K562 (cell line): Measurements from ENCODE around the gene EEFSEC. TPM values are rescaled to one million over a fixed set of nuclear protein-coding genes. Genes with fewer than 3 reads are reported as not detected.

Experiments used
- ATAC-seq: fragments of 200-7000 bp; cut with Tn5 transposase; 3 replicates; pipeline ENCODE4 v1.9.1; 2020; ENCODE audit warnings: moderate library complexity
- BruUV-seq: library from RNA; stranded (reverse); fragments of 400-500 nt; replicated peaks from 2 replicates; lab custom pipeline; 2021; lab: Mats Ljungman, UMichigan
- CTCF ChIA-PET: fragments of 300-600 bp; formaldehyde crosslinking; extraction: SDS; loops from one replicate; lab custom pipeline; 2021; ENCODE audit warnings: low intra/inter-chr PET ratio; lab: Yijun Ruan, JAX
- POLR2A ChIA-PET: fragments of 300-600, 350-650 bp; sonication (Branson Sonifier 250); formaldehyde crosslinking; extraction: SDS; loops from one replicate; lab custom pipeline; 2021; ENCODE audit warnings: antibody characterized with exemption, inconsistent platforms; lab: Yijun Ruan, JAX
- DNase-seq, 4 experiments: peaks; one replicate each; pipeline versions ENCODE4 v3.0.0 to v3.0.0-alpha.2; 2011 to 2018; ENCODE audit warnings: low spot score in 3 of 4, mixed read lengths in 3 of 4; ENCODE audit errors: extremely low read depth in 1 of 4
- FAIRE-seq: peaks from 2 replicates; lab custom pipeline; 2011; peaks lifted over from hg19 to GRCh38; lab: Jason Lieb, UNC
- H2AFZ ChIP-seq: 2 replicates; pipeline ENCODE4 v1.6.0; 2011; ENCODE audit warnings: low read depth, low read length, control low read depth, inconsistent platforms
- H3K27ac ChIP-seq: fragments of 200-600 bp; 3 replicates; pipeline ENCODE4 v1.8.0; 2011; ENCODE audit warnings: low read depth, mild to moderate bottlenecking, control low read depth, inconsistent platforms, low read length, moderate library complexity, mixed read lengths; ENCODE audit errors: extremely low read depth
- H3K27me3 ChIP-seq, 2 experiments: fragments of 300-600 bp in 1 of 2; 2 replicates in 1 of 2; 3 replicates in 1 of 2; pipeline versions ENCODE4 v1.6.0 to v1.8.0; 2011; ENCODE audit warnings: inconsistent platforms in 2 of 2, low read length in 2 of 2, mild to moderate bottlenecking in 1 of 2, mixed read lengths in 1 of 2, moderate library complexity in 1 of 2; ENCODE audit not compliant: control insufficient read depth in 2 of 2, insufficient read depth in 2 of 2
- H3K36me3 ChIP-seq: fragments of 300-600 bp; 3 replicates; pipeline ENCODE4 v1.8.0; 2011; ENCODE audit warnings: mild to moderate bottlenecking, low read length, inconsistent platforms; ENCODE audit not compliant: control insufficient read depth, insufficient read depth
- H3K4me1 ChIP-seq, 2 experiments: fragments of 200-600 bp in 1 of 2; replicated peaks in 1 of 2; 2 replicates in 1 of 2; 3 replicates in 1 of 2; pipeline versions ENCODE4 v1.5.1 to v1.8.0; 2011; ENCODE audit warnings: inconsistent platforms in 2 of 2, low read length in 2 of 2, mild to moderate bottlenecking in 1 of 2, mixed read lengths in 1 of 2, moderate library complexity in 1 of 2; ENCODE audit not compliant: control insufficient read depth in 2 of 2, insufficient read depth in 2 of 2
- H3K4me2 ChIP-seq: 2 replicates; pipeline ENCODE4 v1.6.1; 2011; ENCODE audit warnings: low read length, control low read depth, inconsistent platforms, mixed read lengths; ENCODE audit not compliant: insufficient read depth
- H3K4me3 ChIP-seq: fragments of 200-600 bp; sonication (generic), shearing (Covaris generic); 2 replicates; pipeline ENCODE4 v1.5.1; 2016; ENCODE audit warnings: control low read depth, inconsistent platforms
- H3K79me2 ChIP-seq: fragments of 200-600 bp; 3 replicates; pipeline ENCODE4 v1.8.0; 2011; ENCODE audit warnings: low read length, inconsistent platforms; ENCODE audit not compliant: control insufficient read depth, insufficient read depth
- H3K9ac ChIP-seq, 2 experiments: 2 replicates each; pipeline versions ENCODE4 v1.6.0 to v1.6.1; 2011; ENCODE audit warnings: low read depth in 2 of 2, low read length in 2 of 2, control low read depth in 1 of 2, inconsistent platforms in 1 of 2, mild to moderate bottlenecking in 1 of 2, mixed read lengths in 1 of 2; ENCODE audit not compliant: insufficient read depth in 1 of 2
- H3K9me1 ChIP-seq: one replicate; pipeline ENCODE4 v1.6.0; 2011; ENCODE audit warnings: inconsistent platforms, mild to moderate bottlenecking, low read length, moderate library complexity; ENCODE audit not compliant: control insufficient read depth, insufficient read depth
- H3K9me3 ChIP-seq: replicated peaks from 2 replicates; pipeline ENCODE4 v1.5.1; 2011; ENCODE audit warnings: low read depth, low read length, inconsistent platforms; ENCODE audit not compliant: control insufficient read depth, insufficient read depth
- H4K20me1 ChIP-seq: replicated peaks from 2 replicates; pipeline ENCODE4 v1.6.1; 2011; ENCODE audit warnings: low read length, inconsistent platforms, mixed read lengths; ENCODE audit not compliant: control insufficient read depth, insufficient read depth
- BHLHE40 ChIP-seq: IDR thresholded peaks from 2 replicates; pipeline ENCODE4 v1.6.1; 2011; ENCODE audit warnings: low read length, improper control_type of control experiment
- CBX5 ChIP-seq: IDR thresholded peaks from 2 replicates; pipeline ENCODE4 v1.6.1; 2014; ENCODE audit warnings: low read depth, borderline replicate concordance
- DIDO1 ChIP-seq: fragments of 450-650 bp; IDR thresholded peaks from 2 replicates; pipeline ENCODE4 v1.6.1; 2016; ENCODE audit warnings: low read depth, missing biosample characterization, missing genetic modification characterization
- KLF16 ChIP-seq: IDR thresholded peaks from 2 replicates; pipeline ENCODE4 v1.6.1; 2016; ENCODE audit warnings: antibody characterized with exemption
- ZNF354B ChIP-seq: fragments of 250-450 bp; sonication (Bioruptor Pico); IDR thresholded peaks from 2 replicates; pipeline ENCODE4 v1.4.0; 2020
- WGBS: fragments of 100-300 bp; shearing (Covaris generic); methylation state at CpG from one replicate; pipeline ENCODE4 v1.1.6; 2016; ENCODE audit warnings: low coverage, mixed read lengths; ENCODE audit not compliant: insufficient coverage; ENCODE audit errors: missing lambda C conversion rate; 5-methylcytosine and 5-hydroxymethylcytosine counted together
- in situ Hi-C: fragments of 300-500 bp; cut with MboI; formaldehyde crosslinking; loops from 4 replicates; pipeline ENCODE4 v1.15.0; 2018; ENCODE audit warnings: inconsistent platforms, mixed read lengths
- intact Hi-C: fragments of 100-400 bp; cut with micrococcal nuclease; formaldehyde crosslinking; loops from 2 replicates; pipeline ENCODE4 v1.14.2; 2022
- polyA plus RNA-seq, 8 experiments: library from polyadenylated mRNA; depleted of rRNA in 4 of 8; stranded (reverse) in 5 of 8; unstranded in 3 of 8; fragments of >200 nt; fragmentation: Nextera tagmentation in 2 of 8; fragmentation: Illumina TruSeq in 1 of 8; extraction: Ambion mirVana in 2 of 8; extraction: Trizol in 1 of 8; gene quantifications; 2 replicates each; pipeline versions ENCODE4 v1.2.1 to v1.2.3, GENCODE V29; 2011 to 2014; ENCODE audit warnings: inconsistent platforms in 1 of 8, missing spikeins in 1 of 8
- total RNA-seq, 7 experiments: library from RNA; depleted of rRNA in 6 of 7; stranded (reverse); fragments of >200 nt in 6 of 7; fragmentation: Illumina TruSeq in 2 of 7; extraction: Trizol in 2 of 7; gene quantifications; 2 replicates each; pipeline versions ENCODE4 v1.2.1 to v1.2.3, GENCODE V29; 2011 to 2021; ENCODE audit warnings: low replicate concordance in 1 of 7
- TF ChIP-seq, protein P1 (sequence below): sonication (generic); formaldehyde crosslinking; IDR thresholded peaks from 2 replicates; pipeline ENCODE4 v1.8.0; 2022; ENCODE audit warnings: missing genetic modification reagents, mild to moderate bottlenecking, moderate library complexity, borderline replicate concordance
- TF ChIP-seq, protein P2 (sequence below), 3 experiments: fragments of 200-800 bp in 1 of 3; fragments of 250-450 bp in 1 of 3; fragments of 450-650 bp in 1 of 3; sonication (Bioruptor Pico) in 1 of 3; sonication (Bioruptor generic) in 1 of 3; formaldehyde crosslinking in 1 of 3; IDR thresholded peaks; 2 replicates each; pipeline versions ENCODE4 v1.6.1 to v1.8.0; 2016 to 2022; ENCODE audit warnings: mild to moderate bottlenecking in 2 of 3, missing genetic modification characterization in 2 of 3, missing compliant biosample characterization in 1 of 3, moderate library complexity in 1 of 3
- TF ChIP-seq, protein P3 (sequence below): sonication (generic); formaldehyde crosslinking; IDR thresholded peaks from 2 replicates; pipeline ENCODE4 v1.8.0; 2022; ENCODE audit warnings: mild to moderate bottlenecking, missing genetic modification reagents, borderline replicate concordance

The EEFSEC gene
- total and polyA plus RNA-seq, 9 of the 15 experiments (the other 6 are each of a cell fraction or from before 2014, with no cell fraction given): 0.35 to 11.8 (median 7.7) TPM

DNA sequence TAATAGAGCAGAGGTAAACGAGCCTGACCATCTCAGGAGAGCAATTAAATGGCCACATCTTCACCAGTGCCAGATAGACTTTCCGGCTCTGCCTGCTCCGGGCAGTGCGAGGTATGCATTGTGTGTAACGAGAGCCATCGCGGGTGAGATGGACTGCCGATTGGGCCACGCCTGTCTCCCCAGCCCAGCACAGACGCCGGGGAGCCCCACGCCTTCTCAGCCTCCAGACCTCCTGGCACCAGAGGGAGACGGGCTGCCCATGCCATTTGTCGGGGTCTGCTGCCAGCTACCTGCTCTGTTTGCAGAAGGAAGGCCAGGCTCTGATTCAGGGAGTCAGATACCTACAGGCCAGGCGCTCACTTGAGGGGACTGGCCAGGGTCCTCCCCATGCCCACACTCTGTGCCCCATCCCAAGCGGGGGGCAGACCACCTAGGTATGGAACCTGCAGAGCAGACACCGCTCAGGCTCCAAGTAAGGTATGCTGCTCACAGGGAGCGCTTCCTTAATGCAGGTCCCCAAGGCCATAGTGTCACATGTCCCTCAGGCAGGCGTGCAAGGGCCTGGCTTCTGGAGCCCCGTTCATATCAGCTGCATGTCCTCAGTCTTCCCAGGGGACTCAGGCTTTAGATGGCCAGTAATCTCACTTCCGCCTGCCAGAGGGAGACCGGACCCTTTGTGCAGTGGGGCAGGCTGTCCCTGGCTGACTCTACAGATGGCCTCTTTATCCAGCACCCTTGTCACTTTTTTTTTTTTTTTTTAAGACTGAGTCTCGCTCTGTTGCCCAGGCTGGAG lies 251.2 kb downstream of the EEFSEC start:
- Histone ChIP-seq H3K79me2 (peaks cover 9% of the 10 kb centered on the region), H3K9me1 (no peaks in the 10 kb centered on the region), H3K4me3 (no peak overlapping the region), H3K9me3 (no peaks in the 10 kb centered on the region), H4K20me1 (no peaks in the 10 kb centered on the region), H3K9ac (peak overlapping the region in 1 of 2 experiments; percentile 78; a peak in 2 of 4 replicates), H3K27me3 (no peaks in the 10 kb centered on the region), H2AFZ (no peak overlapping the region), H3K4me2 (no peak overlapping the region), H3K4me1 (peaks cover 29 to 76% of the 10 kb centered on the region in 2 experiments), H3K36me3 (no peaks in the 10 kb centered on the region), H3K27ac (no peak overlapping the region)
- DNase-seq (peak in 1 of 4 experiments; percentile 44), ATAC-seq (no peak; the same call in 2 of the 3 replicates), FAIRE-seq (no peak)
- no TSS peak for BruUV-seq
- POLR2A ChIA-PET: interaction anchor here (0.8 kb wide), 1 partner anchor 8 kb away, joined by 3 read pairs; no protein-coding TSS in a partner anchor
- intact Hi-C loops (no loop called here), in situ Hi-C loops (no loop called here)
- CTCF ChIA-PET: no interaction called here
- WGBS: 57% methylated on average over 6 of the region's 23 CpGs
- TF ChIP-seq DIDO1 (no peak), BHLHE40 (peak; percentile 23; the same call in 1 of the 2 replicates), KLF16 (no peak), ZNF354B (CRISPR knock-in tag) (no peak), CBX5 (no peak)
- TF ChIP-seq, protein P1, sequence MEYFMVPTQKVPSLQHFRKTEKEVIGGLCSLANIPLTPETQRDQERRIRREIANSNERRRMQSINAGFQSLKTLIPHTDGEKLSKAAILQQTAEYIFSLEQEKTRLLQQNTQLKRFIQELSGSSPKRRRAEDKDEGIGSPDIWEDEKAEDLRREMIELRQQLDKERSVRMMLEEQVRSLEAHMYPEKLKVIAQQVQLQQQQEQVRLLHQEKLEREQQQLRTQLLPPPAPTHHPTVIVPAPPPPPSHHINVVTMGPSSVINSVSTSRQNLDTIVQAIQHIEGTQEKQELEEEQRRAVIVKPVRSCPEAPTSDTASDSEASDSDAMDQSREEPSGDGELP (CRISPR knock-in tag): 0 out of 2 replicates have a peak, but pooled peaks have one; percentile 22
- TF ChIP-seq, protein P2, sequence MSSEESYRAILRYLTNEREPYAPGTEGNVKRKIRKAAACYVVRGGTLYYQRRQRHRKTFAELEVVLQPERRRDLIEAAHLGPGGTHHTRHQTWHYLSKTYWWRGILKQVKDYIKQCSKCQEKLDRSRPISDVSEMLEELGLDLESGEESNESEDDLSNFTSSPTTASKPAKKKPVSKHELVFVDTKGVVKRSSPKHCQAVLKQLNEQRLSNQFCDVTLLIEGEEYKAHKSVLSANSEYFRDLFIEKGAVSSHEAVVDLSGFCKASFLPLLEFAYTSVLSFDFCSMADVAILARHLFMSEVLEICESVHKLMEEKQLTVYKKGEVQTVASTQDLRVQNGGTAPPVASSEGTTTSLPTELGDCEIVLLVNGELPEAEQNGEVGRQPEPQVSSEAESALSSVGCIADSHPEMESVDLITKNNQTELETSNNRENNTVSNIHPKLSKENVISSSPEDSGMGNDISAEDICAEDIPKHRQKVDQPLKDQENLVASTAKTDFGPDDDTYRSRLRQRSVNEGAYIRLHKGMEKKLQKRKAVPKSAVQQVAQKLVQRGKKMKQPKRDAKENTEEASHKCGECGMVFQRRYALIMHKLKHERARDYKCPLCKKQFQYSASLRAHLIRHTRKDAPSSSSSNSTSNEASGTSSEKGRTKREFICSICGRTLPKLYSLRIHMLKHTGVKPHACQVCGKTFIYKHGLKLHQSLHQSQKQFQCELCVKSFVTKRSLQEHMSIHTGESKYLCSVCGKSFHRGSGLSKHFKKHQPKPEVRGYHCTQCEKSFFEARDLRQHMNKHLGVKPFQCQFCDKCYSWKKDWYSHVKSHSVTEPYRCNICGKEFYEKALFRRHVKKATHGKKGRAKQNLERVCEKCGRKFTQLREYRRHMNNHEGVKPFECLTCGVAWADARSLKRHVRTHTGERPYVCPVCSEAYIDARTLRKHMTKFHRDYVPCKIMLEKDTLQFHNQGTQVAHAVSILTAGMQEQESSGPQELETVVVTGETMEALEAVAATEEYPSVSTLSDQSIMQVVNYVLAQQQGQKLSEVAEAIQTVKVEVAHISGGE (CRISPR knock-in tag; IDR thresholded peaks at IDR 0.05): peak in 1 of 3 experiments; percentile 69; a peak in 2 of 6 replicates
- TF ChIP-seq, protein P3, sequence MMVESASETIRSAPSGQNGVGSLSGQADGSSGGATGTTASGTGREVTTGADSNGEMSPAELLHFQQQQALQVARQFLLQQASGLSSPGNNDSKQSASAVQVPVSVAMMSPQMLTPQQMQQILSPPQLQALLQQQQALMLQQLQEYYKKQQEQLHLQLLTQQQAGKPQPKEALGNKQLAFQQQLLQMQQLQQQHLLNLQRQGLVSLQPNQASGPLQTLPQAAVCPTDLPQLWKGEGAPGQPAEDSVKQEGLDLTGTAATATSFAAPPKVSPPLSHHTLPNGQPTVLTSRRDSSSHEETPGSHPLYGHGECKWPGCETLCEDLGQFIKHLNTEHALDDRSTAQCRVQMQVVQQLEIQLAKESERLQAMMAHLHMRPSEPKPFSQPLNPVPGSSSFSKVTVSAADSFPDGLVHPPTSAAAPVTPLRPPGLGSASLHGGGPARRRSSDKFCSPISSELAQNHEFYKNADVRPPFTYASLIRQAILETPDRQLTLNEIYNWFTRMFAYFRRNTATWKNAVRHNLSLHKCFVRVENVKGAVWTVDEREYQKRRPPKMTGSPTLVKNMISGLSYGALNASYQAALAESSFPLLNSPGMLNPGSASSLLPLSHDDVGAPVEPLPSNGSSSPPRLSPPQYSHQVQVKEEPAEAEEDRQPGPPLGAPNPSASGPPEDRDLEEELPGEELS (CRISPR knock-in tag): no peak
